Right ventricle myocardium superior (tissue), 1 donor: Measurements from ENCODE around the gene ELN. TPM values are rescaled to one million over a fixed set of nuclear protein-coding genes. Genes with fewer than 3 reads are reported as not detected.
"Not testable (repeated sequence)": the region's sequence is repeated elsewhere in the genome, so short reads cannot be mapped to it uniquely, and the experiment has no call there.

ENCODE experiments used
- ATAC-seq: fragments of 200-7000 bp; cut with Tn5 transposase; one replicate; pipeline ENCODE4 v1.9.1; 2020; ENCODE audit warnings: mild to moderate bottlenecking; ENCODE audit not compliant: poor library complexity
- DNase-seq: peaks from one replicate; pipeline ENCODE4 v3.0.0-alpha.2; 2020
- intact Hi-C: fragments of 100-400 bp; cut with DNase I; formaldehyde crosslinking; loops from one replicate; pipeline ENCODE4 v1.11.2; 2022
- long read RNA-seq: library from polyadenylated mRNA; unstranded; transcript quantifications from one replicate; pipeline ENCODE4 v2.0.0, GENCODE V29; 2021
- total RNA-seq: library from RNA; stranded (reverse); fragmentation: NEBNext Ultra II Directional; extraction: Animal tissue kit (Norgen Biotek cat#: 25700); gene quantifications from one replicate; pipeline ENCODE4 v1.2.1, GENCODE V29; 2021
- donor health status: DM: no; HTN: yes; CAD: no; lungs with severe emphysema.

Gene ELN
- 33.2 TPM for total RNA-seq
- long read RNA-seq, transcript ELN-201 (33 exons, 3,781 nt) = minor isoform, 7 of 78 reads
- long read RNA-seq, transcript ELN-221 (32 exons, 2,583 nt) = major isoform, 8 of 78 reads
- long read RNA-seq, partial matches to known transcripts = 19 of 78 reads
- long read RNA-seq, other reads (novel, unspliced or antisense) = 40 of 78 reads

- intact Hi-C loops = loop anchor here (5.0 to 10.0 kb wide), 2 partner anchors 133 to 161 kb away; no protein-coding TSS in a partner anchor
These were observed at the start of gene ELN for GRCh38 chr7:74027683-74028320. Gene ELN, plus strand, starts transcription at chr7:74028173. Its CDS starts 15 bp downstream, at chr7:74028188.

GRCh38 chr7:73978661-73979563, 49.1 kb upstream of the ELN start:
- DNase-seq (peak; percentile 60), ATAC-seq (peak; percentile 57)
- intact Hi-C loops = no loop called here

More at GRCh38 chr7:74027683-74028320, at the start of gene ELN:
- peak; percentile 83 for ATAC-seq
- DNase-seq = peak; percentile 93

GRCh38 chr7:73979656-73980055, 48.3 kb upstream of the ELN start:
- intact Hi-C loops, ATAC-seq: not testable (repeated sequence)
- peak; percentile 10 for DNase-seq

- intact Hi-C loops = no loop called here
- peak; percentile 29 for DNase-seq
These were observed 47.8 kb upstream of the ELN start for GRCh38 chr7:73980206-73980605.

GRCh38 chr7:73981933-73982332, 46.0 kb upstream of the ELN start:
- no peak for ATAC-seq
- no peak for DNase-seq
- intact Hi-C loops = no loop called here

More at GRCh38 chr7:73980206-73980605, 47.8 kb upstream of the ELN start:
- ATAC-seq = no peak

GRCh38 chr7:73983437-73984164, 44.4 kb upstream of the ELN start:
- intact Hi-C loops = no loop called here
- ATAC-seq = peak; percentile 54
- peak; percentile 79 for DNase-seq

GRCh38 chr7:73984481-73985205, 43.3 kb upstream of the ELN start:
- DNase-seq (peak; percentile 40), ATAC-seq (no peak)
- intact Hi-C loops = no loop called here

- DNase-seq (peak; percentile 57), ATAC-seq (peak; percentile 41)
- intact Hi-C loops = no loop called here
These were observed 42.2 kb upstream of the ELN start for GRCh38 chr7:73985737-73986141.

- DNase-seq (peak; percentile 87), ATAC-seq (peak; percentile 81)
- intact Hi-C loops = no loop called here
These were observed 41.8 kb upstream of the ELN start for GRCh38 chr7:73986158-73986631.

GRCh38 chr7:73987298-73987697, 40.7 kb upstream of the ELN start:
- intact Hi-C loops = no loop called here
- no peak for ATAC-seq

GRCh38 chr7:73988197-73988596, 39.8 kb upstream of the ELN start:
- DNase-seq (peak; percentile 81), ATAC-seq (peak; percentile 25)
- intact Hi-C loops = no loop called here

More at GRCh38 chr7:73987298-73987697, 40.7 kb upstream of the ELN start:
- no peak for DNase-seq

GRCh38 chr7:73991522-73992100, 36.4 kb upstream of the ELN start:
- DNase-seq = no peak
- intact Hi-C loops = no loop called here
- no peak for ATAC-seq

GRCh38 chr7:73992101-73992562, 35.8 kb upstream of the ELN start:
- ATAC-seq = peak; percentile 76
- peak; percentile 75 for DNase-seq
- intact Hi-C loops = no loop called here

- ATAC-seq (no peak), DNase-seq (no peak)
- intact Hi-C loops = no loop called here
These were observed 34.0 kb upstream of the ELN start for GRCh38 chr7:73994023-73994422.

- no peak for DNase-seq
- intact Hi-C loops = no loop called here
- ATAC-seq = no peak
These were observed 33.2 kb upstream of the ELN start for GRCh38 chr7:73994761-73995160.

- intact Hi-C loops = no loop called here
- no peak for ATAC-seq
- DNase-seq = no peak
These were observed 32.6 kb upstream of the ELN start for GRCh38 chr7:73995330-73995729.

- intact Hi-C loops = no loop called here
- no peak for DNase-seq
These were observed 32.0 kb upstream of the ELN start for GRCh38 chr7:73995821-73996511.

More at GRCh38 chr7:73995821-73996511, 32.0 kb upstream of the ELN start:
- ATAC-seq = no peak
